Dermis blood vessel endothelial cell (primary cell): ENCODE results near the gene PPP4R3B. TPM values are rescaled to one million over a fixed set of nuclear protein-coding genes. Genes with fewer than 3 reads are reported as not detected.
A peak's percentile ranks its signal among the peaks of the same experiment; 100 is the strongest.

Experiments
- DNase-seq: peaks from one replicate; pipeline ENCODE4 v3.0.0; 2010
- total RNA-seq: library from RNA; depleted of rRNA; stranded (reverse); fragments of >200 nt; gene quantifications from 2 replicates; pipeline ENCODE4 v1.2.3, GENCODE V29; 2014

Gene PPP4R3B
- total RNA-seq, 1 donor from 2014 or later, result 52.2 TPM

DNA sequence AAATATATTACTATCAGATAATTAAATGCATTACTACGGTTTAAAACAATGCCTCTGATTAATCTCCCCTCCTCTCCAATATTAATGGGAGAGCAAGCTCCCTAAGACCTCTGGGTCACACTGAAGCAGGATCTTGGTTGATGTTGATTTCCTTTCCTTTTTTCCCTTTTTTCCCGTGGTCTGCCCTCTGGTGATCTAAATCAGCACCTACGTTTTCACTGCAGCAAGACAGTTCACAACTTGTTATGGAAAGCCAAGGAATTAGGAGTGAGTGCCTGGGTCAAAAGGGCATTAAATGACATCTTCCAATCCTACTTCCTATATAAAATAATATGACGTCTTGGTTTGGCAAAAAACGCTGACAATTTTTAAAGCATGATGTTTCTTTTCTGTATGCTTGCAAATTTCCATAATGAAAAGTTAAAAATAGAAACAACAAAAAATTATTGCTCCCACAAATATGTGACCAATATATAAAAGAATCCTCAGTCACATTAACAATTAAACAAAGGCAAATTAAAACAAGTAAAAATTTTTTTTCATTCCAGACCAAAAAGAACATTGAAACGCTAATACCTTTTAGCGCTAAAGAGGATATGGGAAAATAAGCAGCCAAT is 105.8 kb downstream of the PPP4R3B start:
- DNase-seq, result peak; percentile 74

DNA sequence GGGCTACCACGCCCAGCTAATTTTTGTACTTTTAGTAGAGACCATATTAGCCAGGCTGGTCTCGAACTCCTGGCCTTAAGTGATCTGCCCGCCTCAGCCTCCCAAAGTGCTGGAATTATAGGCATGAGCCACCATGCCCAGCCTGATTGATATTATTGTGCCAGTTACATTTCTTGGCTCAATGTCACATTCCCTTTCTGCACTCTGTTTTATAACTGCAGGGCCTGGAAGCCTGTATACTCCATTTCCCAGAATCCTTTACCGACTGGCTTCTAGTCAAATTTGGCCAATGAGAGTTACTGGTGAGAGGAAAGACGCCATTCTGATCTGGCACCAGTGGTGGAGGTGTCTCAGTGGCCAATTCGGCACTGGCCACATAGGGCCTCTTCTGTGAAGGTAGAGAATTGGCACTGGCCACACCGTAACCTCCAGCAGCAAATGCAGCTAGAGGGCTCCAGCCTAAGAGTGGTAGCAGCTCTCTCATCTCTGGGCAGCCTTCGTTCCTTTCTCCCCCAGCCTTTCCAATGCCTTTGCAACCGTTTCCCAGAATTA is 114.8 kb downstream of the PPP4R3B start:
- no peak for DNase-seq

DNA sequence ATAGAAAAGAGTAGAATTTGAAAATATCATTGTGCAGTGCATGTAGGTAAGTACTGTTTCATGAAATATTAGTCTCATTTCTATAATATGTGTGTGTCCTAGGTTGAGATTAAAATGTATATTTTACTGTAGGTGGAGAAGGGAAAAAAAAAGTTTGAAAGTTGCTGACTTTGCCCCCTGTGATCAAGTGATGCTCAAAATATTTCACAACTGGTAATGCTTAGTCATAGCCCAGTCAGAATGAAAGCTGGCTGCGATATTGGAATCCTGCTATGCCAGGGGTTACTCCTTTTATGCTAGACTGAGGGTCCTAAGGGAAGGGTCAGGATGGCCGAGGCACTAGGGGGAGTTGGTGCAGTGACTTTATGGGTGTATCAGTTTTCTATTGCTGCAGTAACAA is 117.4 kb downstream of the PPP4R3B start:
- DNase-seq, result no peak

DNA sequence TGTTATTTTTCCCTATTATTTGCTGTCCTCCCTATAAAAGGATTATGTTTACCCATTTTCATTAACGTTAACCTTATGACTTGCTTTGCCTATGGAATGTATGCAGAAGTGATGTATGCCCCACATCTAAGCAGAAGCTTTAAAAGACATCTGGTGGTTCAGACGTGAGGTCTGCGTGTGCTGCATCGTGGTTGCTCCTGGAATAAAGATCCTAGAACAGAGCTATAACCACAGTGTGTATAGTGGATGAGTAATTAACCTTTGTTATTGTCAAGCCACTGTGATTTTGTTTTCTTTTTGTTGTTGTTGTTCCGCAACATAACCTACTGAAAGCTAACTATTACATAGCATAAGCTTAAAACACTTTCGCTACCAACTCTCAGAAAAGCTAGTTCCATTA is 118.8 kb downstream of the PPP4R3B start:
- DNase-seq, result no peak

Other genes starting within 250 kb of the PPP4R3B start
- gene CCDC88A, start 197.8 kb downstream of the PPP4R3B start, total RNA-seq, result 51.6 and 75.4 TPM in 2 replicates
- 11.2 and 15.3 TPM in 2 replicates for gene CFAP36, start 97.9 kb downstream of the PPP4R3B start, total RNA-seq
- gene PNPT1, start 76.2 kb upstream of the PPP4R3B start, total RNA-seq, result 17.5 and 32.1 TPM in 2 replicates